Lower lobe of right lung (tissue), 2 donors: ENCODE measurements around the gene GFY. TPM values are rescaled to one million over a fixed set of nuclear protein-coding genes. Genes with fewer than 3 reads are reported as not detected.
A peak's percentile ranks its signal among the peaks of the same experiment; 100 is the strongest.
"Not testable (repeated sequence)": the region's sequence is repeated elsewhere in the genome, so short reads cannot be mapped to it uniquely, and the experiment has no call there.

ENCODE experiments used
- ATAC-seq, 2 donors: fragments of 200-7000 bp; cut with Tn5 transposase; one replicate each; pipeline ENCODE4 v1.9.1; 2020 to 2022; ENCODE audit warnings: mild to moderate bottlenecking in 2 of 2, moderate library complexity in 2 of 2
- DNase-seq: peaks from one replicate; pipeline ENCODE4 v3.0.0-alpha.2; 2020
- H3K27ac ChIP-seq: fragments of 200-600 bp; one replicate; pipeline ENCODE4 v1.8.0; 2022
- H3K27me3 ChIP-seq: fragments of 200-600 bp; one replicate; pipeline ENCODE4 v1.8.0; 2022; ENCODE audit warnings: low read depth
- H3K36me3 ChIP-seq: fragments of 200-600 bp; one replicate; pipeline ENCODE4 v1.8.0; 2022; ENCODE audit warnings: mild to moderate bottlenecking
- H3K4me1 ChIP-seq: fragments of 200-600 bp; one replicate; pipeline ENCODE4 v1.8.0; 2022
- H3K4me3 ChIP-seq: fragments of 200-600 bp; one replicate; pipeline ENCODE4 v1.8.0; 2022; ENCODE audit warnings: mild to moderate bottlenecking
- H3K9me3 ChIP-seq: fragments of 200-600 bp; one replicate; pipeline ENCODE4 v1.8.0; 2022
- CTCF ChIP-seq: fragments of 200-600 bp; IDR thresholded peaks from one replicate; pipeline ENCODE4 v1.8.0; 2022; ENCODE audit warnings: antibody characterized with exemption, mild to moderate bottlenecking
- intact Hi-C: fragments of 100-400 bp; cut with DNase I; formaldehyde crosslinking; loops from one replicate; pipeline ENCODE4 v1.11.0; 2022
- total RNA-seq: library from RNA; stranded (reverse); fragmentation: NEBNext Ultra II Directional; extraction: Animal tissue kit (Norgen Biotek cat#: 25700); gene quantifications from one replicate; pipeline ENCODE4 v1.2.1, GENCODE V29; 2021
- donor health status: DM: no; HTN: yes; CAD: no; lungs with severe emphysema.

GFY gene
- total RNA-seq, 1 donor from 2014 or later: not detected

GRCh38 chr19:49470615-49470978 is 45.4 kb downstream of the GFY start:
- H3K9me3 ChIP-seq: no peaks in the 10 kb centered on the region
- peaks cover 26% of the 10 kb centered on the region for H3K4me1 ChIP-seq
- DNase-seq: no peak
- no peaks in the 10 kb centered on the region for H3K27me3 ChIP-seq
- no peak for TF ChIP-seq CTCF
- intact Hi-C loops: no loop called here
- no peak for ATAC-seq
- H3K36me3 ChIP-seq: peaks cover 28% of the 10 kb centered on the region
- no peak overlapping the region for H3K27ac ChIP-seq
- no peak overlapping the region for H3K4me3 ChIP-seq

- Histone ChIP-seq H3K27me3 (no peaks in the 10 kb centered on the region), H3K27ac (no peak overlapping the region), H3K4me3 (no peak overlapping the region), H3K36me3 (peaks cover 11% of the 10 kb centered on the region), H3K4me1 (peaks cover 26% of the 10 kb centered on the region), H3K9me3 (no peaks in the 10 kb centered on the region)
- intact Hi-C loops: no loop called here
- no peak for ATAC-seq
- DNase-seq: no peak
- no peak for TF ChIP-seq CTCF
Measured at GRCh38 chr19:49472936-49473335, 47.7 kb downstream of the GFY start.

- H3K27me3 ChIP-seq, H3K9me3 ChIP-seq, ATAC-seq, DNase-seq, intact Hi-C loops: not testable (repeated sequence)
- H3K36me3 ChIP-seq: peaks cover 11% of the 10 kb centered on the region
- H3K4me3 ChIP-seq: peak overlapping the region; percentile 75
- peaks cover 25% of the 10 kb centered on the region for H3K4me1 ChIP-seq
- peak overlapping the region; percentile 85 for H3K27ac ChIP-seq
Measured at GRCh38 chr19:49473501-49473867, 48.3 kb downstream of the GFY start.

GRCh38 chr19:49473868-49474541 is 48.8 kb downstream of the GFY start, which contains the start of gene FLT3LG:
TSS of gene FLT3LG (plus strand) at chr19:49474215. CDS start at chr19:49474640, 425 bp downstream.
- intact Hi-C loops: no loop called here
- DNase-seq: peak; percentile 86
- peaks cover 8% of the 10 kb centered on the region for H3K36me3 ChIP-seq
- H3K27ac ChIP-seq: peak within 1 kb of the TSS; percentile 85
- H3K4me3 ChIP-seq: peak within 1 kb of the TSS; percentile 75
- ATAC-seq: peak; percentile 89 to 90
- TF ChIP-seq CTCF: peak; percentile 99
- H3K27me3 ChIP-seq: no peaks in the 10 kb centered on the region
- peaks cover 21% of the 10 kb centered on the region for H3K4me1 ChIP-seq
- H3K9me3 ChIP-seq: no peaks in the 10 kb centered on the region

- TF ChIP-seq CTCF: no peak
- Histone ChIP-seq H3K4me3 (peak overlapping the region; percentile 75), H3K27me3 (no peaks in the 10 kb centered on the region), H3K4me1 (peaks cover 16% of the 10 kb centered on the region), H3K27ac (peak overlapping the region; percentile 85), H3K9me3 (no peaks in the 10 kb centered on the region), H3K36me3 (peaks cover 4% of the 10 kb centered on the region)
- intact Hi-C loops: no loop called here
- DNase-seq: no peak
- ATAC-seq: peak in 1 of 2 donors; percentile 4
Measured at GRCh38 chr19:49474542-49474924, 49.3 kb downstream of the GFY start.

GRCh38 chr19:49475191-49475917 is 50.2 kb downstream of the GFY start:
- no peak for TF ChIP-seq CTCF
- peaks cover 10% of the 10 kb centered on the region for H3K4me1 ChIP-seq
- H3K4me3 ChIP-seq: no peak overlapping the region
- no peak for ATAC-seq
- no peaks in the 10 kb centered on the region for H3K9me3 ChIP-seq
- intact Hi-C loops: no loop called here
- no peaks in the 10 kb centered on the region for H3K27me3 ChIP-seq
- no peak for DNase-seq
- H3K27ac ChIP-seq: no peak overlapping the region
- H3K36me3 ChIP-seq: no peaks in the 10 kb centered on the region
